ENCODE data around the gene LCN1. TPM values are rescaled to one million over a fixed set of nuclear protein-coding genes. Genes with fewer than 3 reads are reported as not detected.

The LCN1 gene
- total RNA-seq, 1 donor: not detected

- DNase-seq (ENCODE audit: low read depth): no peak
- TF ChIP-seq, protein P1, sequence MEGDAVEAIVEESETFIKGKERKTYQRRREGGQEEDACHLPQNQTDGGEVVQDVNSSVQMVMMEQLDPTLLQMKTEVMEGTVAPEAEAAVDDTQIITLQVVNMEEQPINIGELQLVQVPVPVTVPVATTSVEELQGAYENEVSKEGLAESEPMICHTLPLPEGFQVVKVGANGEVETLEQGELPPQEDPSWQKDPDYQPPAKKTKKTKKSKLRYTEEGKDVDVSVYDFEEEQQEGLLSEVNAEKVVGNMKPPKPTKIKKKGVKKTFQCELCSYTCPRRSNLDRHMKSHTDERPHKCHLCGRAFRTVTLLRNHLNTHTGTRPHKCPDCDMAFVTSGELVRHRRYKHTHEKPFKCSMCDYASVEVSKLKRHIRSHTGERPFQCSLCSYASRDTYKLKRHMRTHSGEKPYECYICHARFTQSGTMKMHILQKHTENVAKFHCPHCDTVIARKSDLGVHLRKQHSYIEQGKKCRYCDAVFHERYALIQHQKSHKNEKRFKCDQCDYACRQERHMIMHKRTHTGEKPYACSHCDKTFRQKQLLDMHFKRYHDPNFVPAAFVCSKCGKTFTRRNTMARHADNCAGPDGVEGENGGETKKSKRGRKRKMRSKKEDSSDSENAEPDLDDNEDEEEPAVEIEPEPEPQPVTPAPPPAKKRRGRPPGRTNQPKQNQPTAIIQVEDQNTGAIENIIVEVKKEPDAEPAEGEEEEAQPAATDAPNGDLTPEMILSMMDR (IDR thresholded peaks at IDR 0.05; ENCODE audit: insufficient read depth, low read length): no peak
- no peak overlapping the region for H3K4me3 ChIP-seq (ENCODE audit: low read depth, low read length)
These were observed 3.8 kb upstream of the LCN1 start for GRCh38 chr9:135517407-135517822.

- no peak overlapping the region for H3K4me3 ChIP-seq (ENCODE audit: low read depth, low read length)
- TF ChIP-seq, protein P1 (IDR thresholded peaks at IDR 0.05; ENCODE audit: insufficient read depth, low read length): no peak
- no peak for DNase-seq (ENCODE audit: low read depth)
These were observed 1.9 kb upstream of the LCN1 start for GRCh38 chr9:135519179-135519971.

DNA sequence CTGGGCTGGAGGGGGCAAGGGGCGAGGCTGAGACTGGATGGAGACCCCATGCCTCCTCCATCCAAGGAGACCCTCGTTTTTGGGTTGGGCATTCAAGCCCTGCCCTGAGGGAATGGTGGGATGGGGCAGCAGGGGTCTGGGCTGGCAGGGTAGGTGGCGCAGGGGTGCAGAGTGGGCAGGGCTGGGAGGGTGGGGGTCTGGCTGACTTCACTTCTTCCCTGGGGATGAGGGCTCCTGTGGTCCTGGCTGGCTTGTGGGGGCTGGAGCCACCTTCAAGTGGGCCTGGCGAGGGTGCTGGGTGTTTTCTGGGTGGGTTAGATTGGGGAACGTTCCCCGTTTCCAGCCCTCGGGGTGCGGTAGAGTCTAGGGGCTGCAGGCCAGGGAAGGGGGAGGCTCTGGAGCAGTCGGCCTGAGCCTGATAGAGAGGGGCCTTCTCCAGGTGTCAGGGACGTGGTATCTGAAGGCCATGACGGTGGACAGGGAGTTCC is 412 bp downstream of the LCN1 start:
- no peak for DNase-seq (ENCODE audit: low read depth)
- TF ChIP-seq, protein P1 (IDR thresholded peaks at IDR 0.05; ENCODE audit: insufficient read depth, low read length): no peak
- H3K4me3 ChIP-seq (ENCODE audit: low read depth, low read length): no peak overlapping the region

DNA sequence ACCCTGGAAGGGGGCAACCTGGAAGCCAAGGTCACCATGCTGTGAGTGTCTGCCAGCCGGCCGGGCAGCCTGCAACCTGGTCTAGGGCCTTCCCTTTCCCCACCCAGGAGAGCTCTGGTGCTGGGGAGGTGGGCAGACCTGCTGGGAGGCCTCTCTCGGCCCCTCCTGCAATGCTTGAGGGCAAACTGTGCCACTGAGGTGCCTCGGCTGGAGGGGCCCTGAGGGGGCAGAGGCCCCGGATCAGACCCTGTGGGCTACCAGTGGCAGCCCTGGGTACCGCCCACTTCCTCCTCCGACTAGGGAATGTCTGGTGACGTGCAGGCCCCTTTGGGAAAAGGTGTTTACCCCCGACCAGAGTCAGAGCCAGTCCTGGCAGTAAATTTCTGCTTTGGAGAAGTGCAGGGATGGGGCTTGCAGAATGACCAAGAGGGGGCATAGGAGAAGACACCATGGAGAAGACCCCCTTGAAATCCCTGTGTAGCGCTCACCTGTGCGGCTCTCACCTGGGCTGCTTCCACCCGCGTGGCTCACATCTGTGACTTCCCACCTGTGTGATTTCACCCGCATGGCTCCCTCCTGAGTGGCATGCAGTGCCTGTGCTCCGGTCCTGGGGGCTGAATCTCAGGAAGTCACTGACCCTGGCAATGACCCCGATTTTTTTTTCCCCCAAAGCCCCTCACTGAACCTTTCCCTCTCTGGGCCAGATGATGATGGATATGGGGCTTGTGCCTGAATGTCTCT is 1.1 kb downstream of the LCN1 start:
- H3K4me3 ChIP-seq (ENCODE audit: low read depth, low read length): no peak overlapping the region
- TF ChIP-seq, protein P1 (IDR thresholded peaks at IDR 0.05; ENCODE audit: insufficient read depth, low read length): no peak
- DNase-seq (ENCODE audit: low read depth): no peak

- TF ChIP-seq, protein P1 (IDR thresholded peaks at IDR 0.05; ENCODE audit: insufficient read depth, low read length): no peak
- DNase-seq (ENCODE audit: low read depth): no peak
- H3K4me3 ChIP-seq (ENCODE audit: low read depth, low read length): no peak overlapping the region
These were observed 1.7 kb downstream of the LCN1 start for GRCh38 chr9:135522931-135523330.

GRCh38 chr9:135523521-135524129 is 2.4 kb downstream of the LCN1 start:
- TF ChIP-seq, protein P1 (IDR thresholded peaks at IDR 0.05; ENCODE audit: insufficient read depth, low read length): no peak
- H3K4me3 ChIP-seq (ENCODE audit: low read depth, low read length): no peak overlapping the region
- DNase-seq (ENCODE audit: low read depth): no peak
